ENCODE measurements around the gene ITGA7. TPM values are rescaled to one million over a fixed set of nuclear protein-coding genes. Genes with fewer than 3 reads are reported as not detected.

Gene ITGA7
- total RNA-seq, 1 donor from 2014 or later: 43.4 TPM

DNA sequence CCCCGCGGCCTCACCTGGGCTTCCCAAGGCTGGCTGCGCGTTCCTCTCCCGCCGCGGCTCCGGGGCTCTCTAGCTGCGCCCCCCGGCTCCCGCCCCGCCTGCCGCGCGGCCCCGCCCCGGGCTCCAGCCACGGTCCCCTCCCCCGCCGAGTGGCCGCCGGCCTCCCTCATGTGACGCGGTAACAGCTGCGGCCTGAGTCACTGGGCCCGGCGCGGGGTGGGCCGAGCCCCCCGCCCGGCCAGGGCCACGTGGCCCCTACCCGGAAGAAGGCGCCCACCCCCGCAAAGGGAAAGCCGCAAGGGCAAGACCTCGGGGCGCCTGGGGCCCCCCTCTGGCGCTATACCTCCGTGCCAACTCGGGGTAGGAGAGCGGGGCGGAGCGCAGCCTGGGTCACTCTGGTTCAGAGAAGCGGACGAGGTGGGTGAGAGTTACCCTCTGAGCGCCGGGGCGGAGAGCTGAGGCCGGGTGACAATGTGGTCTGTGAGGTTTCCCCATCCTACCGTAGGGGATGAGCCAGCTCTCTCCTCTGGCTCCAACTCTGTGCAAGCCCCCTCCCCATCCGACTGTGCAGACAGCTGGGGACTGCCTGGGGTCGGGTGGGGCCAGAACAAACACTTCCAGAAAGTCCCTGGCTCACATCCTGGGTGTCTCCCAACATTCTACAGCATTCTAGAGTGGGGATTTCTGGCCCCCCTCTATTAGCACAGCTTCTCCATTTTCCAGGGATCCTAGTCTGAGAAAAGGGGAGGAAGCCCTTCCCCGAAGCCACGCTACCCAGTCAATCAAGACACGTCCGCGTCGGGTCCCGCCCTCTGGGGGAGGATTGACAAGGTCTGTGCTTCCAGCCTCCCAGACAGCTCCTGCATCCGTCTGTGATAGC is 21.5 kb upstream of the ITGA7 start, which contains the start of gene CD63:
Gene CD63 (minus strand): TSS at position 71 of the 880 bp plus-strand sequence. CDS start 668 bp downstream, outside the sequence.
- Histone ChIP-seq H3K9ac (peak within 1 kb of the TSS; percentile 50), H3K4me3 (peak within 1 kb of the TSS; percentile 64), H3F3A (ENCODE audit: low read depth) (peaks cover 43% of the 10 kb centered on the region), H3K9me3 (ENCODE audit: low read depth) (no peaks in the 10 kb centered on the region), H3K4me1 (peaks cover 18% of the 10 kb centered on the region), H3K79me2 (ENCODE audit: low read depth) (peaks cover 23% of the 10 kb centered on the region), H3K36me3 (no peaks in the 10 kb centered on the region), H3K27me3 (no peaks in the 10 kb centered on the region), H4K20me1 (ENCODE audit: low read depth) (peaks cover 26% of the 10 kb centered on the region), H2AFZ (replicated peaks) (peak within 1 kb of the TSS; percentile 51), H3K4me2 (peak within 1 kb of the TSS; percentile 90), H3K27ac (peak within 1 kb of the TSS; percentile 84)
- TF ChIP-seq, protein P1, sequence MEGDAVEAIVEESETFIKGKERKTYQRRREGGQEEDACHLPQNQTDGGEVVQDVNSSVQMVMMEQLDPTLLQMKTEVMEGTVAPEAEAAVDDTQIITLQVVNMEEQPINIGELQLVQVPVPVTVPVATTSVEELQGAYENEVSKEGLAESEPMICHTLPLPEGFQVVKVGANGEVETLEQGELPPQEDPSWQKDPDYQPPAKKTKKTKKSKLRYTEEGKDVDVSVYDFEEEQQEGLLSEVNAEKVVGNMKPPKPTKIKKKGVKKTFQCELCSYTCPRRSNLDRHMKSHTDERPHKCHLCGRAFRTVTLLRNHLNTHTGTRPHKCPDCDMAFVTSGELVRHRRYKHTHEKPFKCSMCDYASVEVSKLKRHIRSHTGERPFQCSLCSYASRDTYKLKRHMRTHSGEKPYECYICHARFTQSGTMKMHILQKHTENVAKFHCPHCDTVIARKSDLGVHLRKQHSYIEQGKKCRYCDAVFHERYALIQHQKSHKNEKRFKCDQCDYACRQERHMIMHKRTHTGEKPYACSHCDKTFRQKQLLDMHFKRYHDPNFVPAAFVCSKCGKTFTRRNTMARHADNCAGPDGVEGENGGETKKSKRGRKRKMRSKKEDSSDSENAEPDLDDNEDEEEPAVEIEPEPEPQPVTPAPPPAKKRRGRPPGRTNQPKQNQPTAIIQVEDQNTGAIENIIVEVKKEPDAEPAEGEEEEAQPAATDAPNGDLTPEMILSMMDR (IDR thresholded peaks at IDR 0.05): no peak
- no peak for TF ChIP-seq EZH2 (IDR thresholded peaks at IDR 0.05)
- TF ChIP-seq EZH2phosphoT487 (IDR thresholded peaks at IDR 0.05): no peak
- Mint-ChIP-seq H3K4me1 (peaks cover 38% of the 10 kb centered on the region), H3K27me3 (ENCODE audit: insufficient read depth, low read depth) (peaks cover 7% of the 10 kb centered on the region), H3K27ac (peak within 1 kb of the TSS; percentile 82), H3K4me3 (peak within 1 kb of the TSS; percentile 93), H3K9me3 (no peaks in the 10 kb centered on the region), H3K36me3 (peaks cover 11% of the 10 kb centered on the region)
- DNase-seq (ENCODE audit: low spot score): peak; percentile 92

GRCh38 chr12:55728186-55728938 is 20.7 kb upstream of the ITGA7 start:
- Mint-ChIP-seq H3K4me3 (peak overlapping the region; percentile 93), H3K9me3 (no peaks in the 10 kb centered on the region), H3K27ac (no peak overlapping the region), H3K4me1 (peaks cover 40% of the 10 kb centered on the region), H3K36me3 (peaks cover 14% of the 10 kb centered on the region), H3K27me3 (ENCODE audit: insufficient read depth, low read depth) (peaks cover 6% of the 10 kb centered on the region)
- no peaks in the 10 kb centered on the region for H3K36me3 ChIP-seq
- peaks cover 23% of the 10 kb centered on the region for H3K79me2 ChIP-seq (ENCODE audit: low read depth)
- H3F3A ChIP-seq (ENCODE audit: low read depth): peaks cover 48% of the 10 kb centered on the region
- peaks cover 18% of the 10 kb centered on the region for H3K4me1 ChIP-seq
- peaks cover 26% of the 10 kb centered on the region for H4K20me1 ChIP-seq (ENCODE audit: low read depth)
- H2AFZ ChIP-seq (replicated peaks): peak overlapping the region; percentile 51
- peak; percentile 65 for DNase-seq (ENCODE audit: low spot score)
- no peak overlapping the region for H3K27ac ChIP-seq
- H3K4me3 ChIP-seq: peak overlapping the region; percentile 64
- H3K4me2 ChIP-seq: peak overlapping the region; percentile 90
- no peaks in the 10 kb centered on the region for H3K9me3 ChIP-seq (ENCODE audit: low read depth)
- H3K9ac ChIP-seq: peak overlapping the region; percentile 50
- H3K27me3 ChIP-seq: no peaks in the 10 kb centered on the region
- TF ChIP-seq EZH2 (IDR thresholded peaks at IDR 0.05) (no peak), EZH2phosphoT487 (IDR thresholded peaks at IDR 0.05) (no peak)
- TF ChIP-seq, protein P1 (IDR thresholded peaks at IDR 0.05): no peak

DNA sequence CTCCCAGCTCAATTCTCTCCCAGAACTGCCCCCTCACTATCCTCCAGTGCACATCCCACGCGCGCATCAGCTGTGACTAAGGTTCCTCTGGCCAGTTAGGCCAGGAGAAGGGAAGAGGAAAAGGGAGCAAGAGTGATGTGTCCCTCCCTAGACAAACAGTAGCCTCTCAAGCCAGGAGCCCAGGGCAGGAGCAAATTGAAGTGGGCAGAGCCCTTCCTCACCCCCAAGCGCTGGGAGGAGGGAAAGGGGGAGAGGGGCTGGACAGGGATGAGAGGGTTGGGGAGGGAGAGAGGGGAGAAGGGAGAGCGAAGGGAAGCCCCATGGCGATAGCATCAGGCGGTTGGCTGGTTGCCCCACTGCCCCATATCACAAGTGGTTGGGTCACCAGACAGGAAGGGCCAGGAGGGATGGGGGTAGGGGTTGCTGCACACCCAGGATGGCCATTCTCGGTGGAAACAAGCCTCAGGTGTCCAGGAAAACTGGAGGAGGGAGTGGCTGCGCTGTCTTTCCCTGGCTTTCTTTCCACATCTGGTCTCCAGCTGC is 20.0 kb upstream of the ITGA7 start:
- peaks cover 40% of the 10 kb centered on the region for H3K4me1 Mint-ChIP-seq
- Histone ChIP-seq H3K9me3 (ENCODE audit: low read depth) (no peaks in the 10 kb centered on the region), H3K9ac (peak overlapping the region; percentile 50), H3K4me1 (peaks cover 18% of the 10 kb centered on the region), H3K36me3 (no peaks in the 10 kb centered on the region), H3K79me2 (ENCODE audit: low read depth) (peaks cover 23% of the 10 kb centered on the region), H3K4me2 (peak overlapping the region; percentile 90), H3F3A (ENCODE audit: low read depth) (peaks cover 51% of the 10 kb centered on the region), H2AFZ (replicated peaks) (no peak overlapping the region), H3K27me3 (no peaks in the 10 kb centered on the region), H4K20me1 (ENCODE audit: low read depth) (peaks cover 26% of the 10 kb centered on the region), H3K4me3 (peak overlapping the region; percentile 64), H3K27ac (no peak overlapping the region)
- DNase-seq (ENCODE audit: low spot score): peak; percentile 23
- H3K27ac Mint-ChIP-seq: peak overlapping the region; percentile 97
- TF ChIP-seq, protein P1 (IDR thresholded peaks at IDR 0.05): no peak
- no peak for TF ChIP-seq EZH2phosphoT487 (IDR thresholded peaks at IDR 0.05)
- no peak for TF ChIP-seq EZH2 (IDR thresholded peaks at IDR 0.05)
- no peaks in the 10 kb centered on the region for H3K9me3 Mint-ChIP-seq
- peaks cover 6% of the 10 kb centered on the region for H3K27me3 Mint-ChIP-seq (ENCODE audit: insufficient read depth, low read depth)
- peak overlapping the region; percentile 93 for H3K4me3 Mint-ChIP-seq
- peaks cover 14% of the 10 kb centered on the region for H3K36me3 Mint-ChIP-seq

All from neural progenitor cell (in vitro differentiated cells).